ENCODE results near the gene SCGB1C2.
"Not testable (repeated sequence)": the region's sequence is repeated elsewhere in the genome, so short reads cannot be mapped to it uniquely, and the experiment has no call there.

The SCGB1C2 gene

DNA sequence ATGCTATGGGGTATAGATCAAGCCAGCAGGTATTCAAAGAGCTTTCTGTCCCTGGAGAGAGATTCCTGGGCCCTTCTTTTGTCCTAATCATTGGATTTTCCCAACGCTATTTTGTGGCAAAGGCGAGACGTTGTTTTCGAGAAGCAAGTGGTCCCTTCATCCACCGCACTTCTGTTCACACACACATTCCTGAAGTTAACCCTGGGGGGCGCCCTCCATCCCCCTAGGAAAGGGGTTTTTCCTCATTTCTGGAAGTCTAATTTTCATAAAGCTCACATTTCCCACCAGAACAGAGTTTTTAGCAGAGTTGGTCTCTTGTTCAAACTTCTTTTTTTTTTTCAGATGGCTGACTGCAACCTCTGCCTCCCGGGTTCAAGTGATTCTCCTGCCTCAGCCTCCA is 11.9 kb downstream of the SCGB1C2 start:
- no peak for DNase-seq

DNA sequence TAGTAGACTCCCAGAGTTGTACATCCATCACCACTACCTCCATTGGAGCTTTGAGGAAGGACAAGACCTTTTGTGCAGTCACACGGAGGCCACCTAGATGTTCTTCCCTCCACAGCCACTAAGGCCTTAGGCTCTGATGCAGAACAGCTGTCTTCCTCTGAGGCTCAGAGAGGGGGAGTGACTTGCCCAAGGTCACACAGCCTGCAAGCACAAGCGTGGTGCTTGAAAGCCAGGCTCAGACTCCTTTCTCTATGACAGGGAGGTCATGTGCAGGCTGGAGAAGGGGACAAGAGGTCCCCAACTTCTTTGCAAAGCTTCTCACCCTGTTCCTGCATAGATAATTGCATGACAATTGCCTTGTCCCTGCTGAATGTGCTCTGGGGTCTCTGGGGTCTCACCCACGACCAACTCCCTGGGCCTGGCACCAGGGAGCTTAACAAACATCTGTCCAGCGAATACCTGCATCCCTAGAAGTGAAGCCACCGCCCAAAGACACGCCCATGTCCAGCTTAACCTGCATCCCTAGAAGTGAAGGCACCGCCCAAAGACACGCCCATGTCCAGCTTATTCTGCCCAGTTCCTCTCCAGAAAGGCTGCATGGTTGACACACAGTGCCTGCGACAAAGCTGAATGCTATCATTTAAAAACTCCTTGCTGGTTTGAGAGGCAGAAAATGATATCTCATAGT is 12.7 kb downstream of the SCGB1C2 start:
- no peak for DNase-seq

DNA sequence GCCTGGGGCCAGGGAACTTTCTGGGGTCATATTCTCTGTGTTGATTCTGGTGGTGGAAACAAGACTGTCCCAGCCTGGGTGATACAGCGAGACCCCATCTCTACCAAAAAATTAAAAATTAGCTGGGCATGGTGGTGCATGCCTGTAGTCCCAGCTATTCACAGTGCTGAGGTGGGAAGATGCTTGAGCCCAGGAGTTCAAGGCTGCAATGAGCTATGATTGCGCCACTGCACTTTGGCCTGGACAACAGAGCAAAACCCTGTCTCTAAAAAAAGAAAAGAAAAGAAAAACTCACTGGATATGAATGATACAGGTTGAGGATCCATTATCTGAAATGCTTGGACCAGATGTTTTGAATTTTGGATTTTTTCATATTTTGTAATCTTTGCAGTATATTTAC is 13.6 kb downstream of the SCGB1C2 start:
- no peak for DNase-seq

DNA sequence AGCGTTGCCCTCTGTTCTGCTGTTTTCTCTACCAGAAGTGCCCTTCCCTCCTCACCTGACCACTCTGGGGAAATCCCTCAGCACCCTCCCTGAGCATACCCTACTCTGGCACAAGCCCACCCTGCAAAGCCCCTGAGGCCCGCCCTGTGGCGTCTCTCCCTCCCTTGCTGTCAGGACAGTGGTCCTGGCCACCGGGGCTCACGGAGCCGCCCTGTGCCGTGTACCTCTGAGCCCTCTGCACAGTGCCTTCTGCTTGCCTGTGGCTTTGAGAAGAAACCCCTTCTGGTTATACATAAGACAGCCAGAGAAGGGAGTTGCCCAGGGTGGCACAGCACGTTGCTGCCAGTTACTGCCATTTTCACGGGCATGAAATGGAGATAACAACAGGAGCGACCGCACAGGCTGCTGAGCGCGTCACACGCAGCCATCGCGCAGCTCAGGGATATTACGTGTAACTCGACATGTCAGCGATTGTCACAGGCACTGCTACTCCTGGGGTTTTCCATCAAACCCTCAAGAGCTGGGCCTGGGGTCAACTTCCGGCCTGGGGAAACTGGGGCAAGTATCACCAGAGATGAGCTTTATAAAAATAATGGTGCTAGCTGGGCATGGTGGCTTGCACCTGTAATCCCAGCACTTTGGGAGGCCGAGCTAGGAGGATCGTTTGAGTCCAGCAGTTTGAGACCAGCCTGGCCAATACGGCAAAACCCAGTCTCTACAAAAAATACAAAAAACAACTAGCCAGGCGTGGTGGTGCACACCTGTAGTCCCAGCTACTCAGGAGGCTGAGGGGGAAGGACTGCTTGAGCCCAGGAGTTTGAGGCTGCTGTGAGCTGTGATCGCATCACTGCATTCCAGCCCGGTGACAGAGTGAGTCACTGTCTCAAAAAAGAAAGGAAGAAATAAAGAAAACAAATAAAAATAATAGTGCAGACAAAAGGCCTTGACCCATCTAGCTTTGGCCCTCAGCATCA is 14.8 kb downstream of the SCGB1C2 start:
- no peak for DNase-seq

DNA sequence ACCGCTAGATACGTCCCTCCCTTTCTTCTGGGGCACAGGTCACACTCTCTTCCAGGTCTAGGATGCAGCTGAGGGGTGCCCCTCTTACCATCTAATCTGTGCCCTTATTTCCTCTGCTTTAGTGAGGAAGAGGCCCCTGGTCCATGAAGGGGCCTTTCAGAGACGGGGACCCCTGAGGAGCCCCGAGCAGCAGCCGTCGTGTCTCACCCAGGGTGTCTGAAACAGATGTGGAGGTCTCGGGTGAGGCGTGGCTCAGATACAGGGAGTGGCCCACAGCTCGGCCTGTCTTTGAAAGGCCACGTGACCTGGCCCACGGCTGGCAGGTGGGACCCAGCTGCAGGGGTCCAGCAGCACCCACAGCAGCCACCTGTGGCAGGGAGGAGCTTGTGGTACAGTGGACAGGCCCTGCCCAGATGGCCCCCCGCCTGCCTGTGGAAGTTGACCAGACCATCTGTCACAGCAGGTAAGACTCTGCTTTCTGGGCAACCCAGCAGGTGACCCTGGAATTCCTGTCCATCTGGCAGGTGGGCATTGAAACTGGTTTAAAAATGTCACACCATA is 15.6 kb downstream of the SCGB1C2 start:
- DNase-seq = no peak

DNA sequence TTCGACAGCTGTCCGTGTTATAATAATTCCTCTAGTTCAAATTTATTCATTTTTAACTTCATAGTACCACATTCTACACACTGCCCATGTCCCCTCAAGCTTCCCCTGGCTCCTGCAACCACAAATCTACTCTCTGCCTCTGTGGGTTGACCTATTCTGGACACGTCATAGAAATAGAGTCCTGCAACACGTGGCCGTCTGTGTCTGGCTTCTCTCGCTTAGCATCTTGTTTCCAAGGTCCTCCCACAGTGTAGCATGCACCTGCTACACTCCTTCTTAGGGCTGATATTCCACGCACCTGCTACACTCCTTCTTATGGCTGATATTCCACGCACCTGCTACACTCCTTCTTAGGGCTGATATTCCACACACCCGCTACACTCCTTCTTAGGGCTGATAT is 16.5 kb downstream of the SCGB1C2 start:
- DNase-seq = no peak

DNA sequence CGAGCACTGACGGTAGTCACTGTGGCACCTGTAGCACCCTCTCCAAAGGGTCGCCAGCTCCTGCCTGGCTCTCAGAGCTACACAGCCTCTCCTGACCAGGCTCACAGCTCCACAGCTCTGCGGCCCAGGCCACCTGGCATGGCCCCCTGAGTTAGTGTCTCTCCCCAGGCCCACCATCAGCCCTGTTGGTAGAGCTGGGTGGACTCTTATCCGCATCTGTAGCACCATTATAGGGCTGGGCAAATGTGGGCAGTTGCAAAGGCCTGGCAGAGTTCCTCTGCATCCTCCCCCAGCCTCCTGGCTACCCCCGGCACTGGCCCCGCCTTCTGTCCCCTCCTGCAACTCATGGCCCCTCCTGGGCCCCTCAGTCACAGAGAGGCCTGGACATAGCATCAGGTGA is 18.2 kb downstream of the SCGB1C2 start:
- no peak for DNase-seq

DNA sequence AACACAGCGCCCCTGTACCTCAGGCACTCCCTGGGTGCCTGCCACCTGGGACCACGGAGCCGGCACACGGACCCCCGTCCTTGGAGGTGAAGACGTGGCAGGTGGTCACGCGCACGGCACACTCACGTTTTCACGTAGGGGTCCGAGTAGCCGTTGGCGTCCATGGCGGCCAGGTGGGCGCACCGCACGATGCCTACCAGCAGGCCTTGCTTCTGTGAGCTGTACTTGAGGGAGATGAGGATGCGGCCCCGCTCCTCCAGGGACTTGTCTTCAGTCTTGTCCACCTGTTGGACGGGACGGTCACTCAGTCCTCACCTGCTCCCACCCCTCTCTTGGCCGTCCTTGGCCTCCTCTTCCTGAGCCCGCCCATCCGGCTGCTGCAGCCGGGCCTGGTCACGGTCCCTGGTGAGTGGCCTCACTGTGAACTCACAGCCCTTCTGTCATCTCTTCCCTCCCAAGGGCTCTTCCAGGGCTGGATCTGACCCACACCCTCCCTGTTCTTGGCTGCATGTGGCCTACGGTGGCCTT is 18.8 kb downstream of the SCGB1C2 start:
- DNase-seq = no peak

DNA sequence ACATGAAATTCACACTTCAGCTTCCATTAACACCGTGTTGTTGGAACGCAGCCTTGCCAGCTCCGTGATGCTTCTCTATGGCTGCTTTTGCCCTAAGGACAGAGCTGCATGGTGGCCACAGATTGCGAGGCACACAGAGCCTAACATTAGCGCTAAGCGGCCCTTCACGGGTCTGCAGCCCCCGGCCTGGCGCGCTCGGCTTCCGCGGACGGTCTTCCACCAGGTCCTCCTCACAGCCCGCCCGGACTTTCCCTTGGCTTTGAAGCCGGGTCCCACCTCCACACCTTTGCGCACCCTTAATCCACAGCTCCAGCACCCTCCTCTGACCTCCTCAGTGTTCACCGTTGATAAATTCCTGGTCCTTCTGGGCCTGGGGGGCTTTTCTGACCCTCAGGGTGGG is 19.6 kb downstream of the SCGB1C2 start:
- DNase-seq = no peak

DNA sequence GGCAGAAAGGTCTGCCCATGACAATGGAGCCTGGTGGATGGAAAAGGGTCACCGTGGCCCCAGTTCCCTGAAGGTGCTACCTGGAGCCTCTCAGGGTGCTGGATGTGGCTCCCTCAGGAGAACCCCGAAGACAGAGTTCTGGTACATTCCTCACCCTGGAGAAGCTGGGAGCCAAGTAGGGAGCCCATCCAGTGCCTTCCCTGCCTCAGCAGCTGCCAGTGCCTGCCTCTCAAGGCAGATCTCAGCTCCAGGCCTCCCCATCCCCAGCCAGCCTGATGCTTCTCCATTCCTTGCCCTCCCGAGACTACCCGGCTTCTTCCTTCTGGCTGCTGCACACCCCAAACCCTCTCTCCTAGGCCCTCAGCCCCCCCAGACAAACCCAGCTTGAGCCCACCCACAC is 20.5 kb downstream of the SCGB1C2 start:
- no peak for DNase-seq

DNA sequence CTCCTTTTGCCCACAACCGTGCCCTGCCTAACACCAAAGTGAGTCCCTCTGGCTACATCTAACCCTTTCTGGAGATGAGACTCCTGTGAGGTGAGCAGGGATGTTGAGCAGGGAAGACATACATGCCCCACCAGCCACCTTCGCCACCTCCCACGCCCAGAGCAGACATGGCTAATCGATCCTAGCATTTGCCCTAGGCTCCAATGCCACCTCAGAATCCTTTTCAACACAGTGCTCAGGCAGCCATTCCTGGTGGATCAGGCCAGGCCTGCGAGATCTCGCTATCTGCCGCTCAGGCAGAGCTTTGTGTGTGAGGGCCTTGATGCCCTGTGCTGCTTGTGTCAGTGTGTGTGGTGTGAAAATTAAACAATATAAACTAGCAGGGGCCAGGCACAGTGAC is 21.0 kb downstream of the SCGB1C2 start:
- no peak for DNase-seq

DNA sequence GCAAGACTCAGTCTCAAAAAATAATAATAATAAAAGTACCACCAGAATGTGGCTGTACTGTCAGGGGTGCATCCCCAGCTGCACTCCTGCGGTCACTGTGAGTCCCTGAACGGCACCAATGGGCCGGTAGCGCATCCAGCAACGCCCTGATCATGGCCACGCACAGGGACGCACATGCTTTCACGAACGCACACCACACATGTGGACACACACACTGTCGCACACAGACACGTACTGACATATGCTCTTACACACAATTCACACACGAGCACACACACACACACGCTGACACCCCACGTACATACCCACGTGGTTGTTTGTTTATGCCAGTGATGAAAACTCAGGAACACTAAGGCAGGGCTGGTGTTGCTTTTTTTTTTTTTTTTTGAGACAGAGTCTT is 22.2 kb downstream of the SCGB1C2 start:
- no peak for DNase-seq

DNA sequence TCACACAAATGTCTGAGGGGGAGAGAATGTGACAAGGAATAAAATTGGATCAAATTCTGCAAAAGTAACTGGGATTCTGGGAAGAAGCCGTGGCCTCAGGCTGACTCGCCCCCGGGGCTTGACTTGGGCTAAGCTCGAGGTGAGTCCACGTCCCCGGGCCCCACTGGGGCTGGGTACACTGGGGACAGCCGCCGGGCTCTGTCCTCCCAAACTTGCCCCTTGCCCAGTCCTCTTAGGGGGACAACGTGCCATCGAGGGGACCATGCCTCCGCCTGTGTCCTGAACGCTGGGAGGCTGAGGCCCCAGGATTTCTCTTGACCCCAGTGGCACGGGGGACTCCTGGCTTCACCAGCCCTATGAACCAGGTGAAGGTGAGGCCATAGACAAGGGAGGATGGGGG is 23.0 kb downstream of the SCGB1C2 start:
- DNase-seq = no peak

DNA sequence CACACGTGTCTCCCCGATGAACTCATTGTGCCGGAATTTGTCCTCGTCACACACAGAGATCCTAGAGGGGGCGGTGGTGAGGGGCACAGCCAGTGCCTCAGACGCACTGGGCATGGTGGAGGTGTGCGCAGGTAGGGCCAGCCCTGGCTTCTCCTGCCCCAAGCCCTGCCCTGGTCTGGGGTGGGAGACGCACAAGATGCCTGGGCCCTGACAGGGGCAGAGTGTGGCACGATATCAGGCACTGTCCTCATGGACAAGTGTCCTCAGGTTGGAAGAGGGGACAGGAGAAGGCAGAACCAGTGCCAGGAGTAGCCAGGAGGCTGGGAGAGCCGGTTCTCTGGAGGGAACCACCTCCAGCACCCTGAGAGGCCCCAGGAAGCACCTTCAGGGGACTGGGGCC is 24.1 kb downstream of the SCGB1C2 start:
- DNase-seq = no peak

DNA sequence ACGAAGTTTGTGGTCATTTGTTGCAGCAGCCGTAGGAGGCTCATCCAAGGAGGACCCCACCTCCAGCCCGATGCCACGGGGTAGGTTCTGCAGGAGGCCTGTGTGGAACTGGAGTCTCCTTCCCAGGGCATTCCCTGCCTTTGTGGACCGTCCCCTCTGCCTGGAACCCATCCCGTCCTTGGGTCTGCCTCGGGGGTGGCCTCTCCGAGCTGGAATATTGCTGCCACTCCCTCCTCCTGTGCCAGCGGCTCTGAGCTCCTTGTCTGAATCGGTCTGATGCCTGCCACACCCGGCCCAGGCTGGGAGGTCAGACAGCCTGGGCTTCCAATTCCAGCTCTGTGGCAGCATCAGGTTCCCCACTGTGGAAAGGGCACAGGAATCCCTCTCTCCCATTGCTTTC is 25.3 kb downstream of the SCGB1C2 start:
- DNase-seq = no peak

DNA sequence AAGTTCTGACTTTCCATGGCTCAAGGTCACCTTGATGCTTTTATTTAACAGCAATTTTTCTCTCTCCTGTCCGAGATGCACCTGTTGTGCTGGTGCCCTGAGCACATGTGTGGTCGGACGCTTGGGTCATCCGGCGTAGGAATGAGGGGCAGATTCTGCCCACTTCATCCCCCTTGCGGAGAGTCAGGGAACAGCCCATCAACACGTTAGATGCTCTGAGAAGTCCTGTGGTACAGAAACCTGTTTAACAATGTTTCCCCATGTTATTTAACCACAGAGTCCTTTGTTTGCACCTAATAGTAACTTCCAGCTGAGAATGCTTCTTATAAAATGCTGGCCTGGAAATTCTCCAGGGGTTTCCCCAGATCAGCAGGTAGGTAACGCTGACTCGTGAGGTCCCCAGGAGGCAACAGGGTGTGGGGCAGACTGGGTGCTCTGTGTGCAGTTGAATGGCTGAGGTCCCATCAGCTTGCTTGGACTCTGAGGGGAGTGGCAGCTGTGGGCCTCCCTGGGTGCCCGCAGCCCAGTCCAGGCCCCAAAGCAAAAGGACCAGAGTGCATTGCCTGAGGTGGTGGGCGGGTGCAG is 26.2 kb downstream of the SCGB1C2 start:
- no peak for DNase-seq

DNA sequence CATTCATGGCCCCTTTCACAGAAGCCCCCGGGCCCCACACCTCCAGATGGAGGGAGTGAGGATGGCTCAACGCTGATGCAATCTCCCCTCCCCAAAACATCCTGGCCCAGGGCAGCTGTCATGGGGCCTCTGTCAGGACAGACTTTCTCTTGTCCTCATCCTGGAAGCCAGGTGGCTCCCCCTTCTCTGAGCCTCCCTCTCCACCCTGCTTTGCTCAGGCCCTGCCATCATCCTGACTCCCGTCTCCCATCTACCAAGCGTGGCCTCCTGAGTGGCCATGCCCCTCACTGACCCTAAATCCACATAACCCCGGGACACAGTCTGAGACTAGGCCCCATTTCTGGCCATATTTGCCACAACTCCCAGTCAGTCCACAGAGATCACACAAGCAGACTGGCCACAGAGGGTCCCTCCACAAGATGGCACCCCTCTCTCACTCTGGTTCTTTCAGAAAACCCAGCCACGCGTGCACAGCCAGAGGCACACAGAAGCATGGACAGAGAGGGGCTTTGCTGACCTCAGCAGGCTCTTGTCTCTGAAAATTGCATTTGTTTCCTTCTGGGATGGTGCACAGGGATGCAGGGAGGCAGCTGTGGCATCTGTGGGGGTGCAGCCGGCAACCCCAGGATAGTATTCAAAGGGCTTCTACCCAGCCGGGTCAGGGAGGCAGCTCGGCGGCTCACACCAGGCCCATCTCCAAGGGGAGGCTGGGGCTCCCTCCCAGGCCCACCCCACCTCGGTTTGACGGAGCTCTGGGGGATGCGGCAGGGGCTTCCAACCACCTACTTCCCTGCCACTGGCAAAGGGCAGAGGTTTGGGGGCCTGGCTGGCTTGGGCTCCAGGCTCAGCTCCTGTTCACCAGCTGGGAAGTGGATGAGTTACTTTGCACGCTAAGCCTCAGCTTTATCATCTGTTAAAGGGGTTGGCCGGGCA is 27.2 kb downstream of the SCGB1C2 start:
- peak; percentile 33 for DNase-seq

DNA sequence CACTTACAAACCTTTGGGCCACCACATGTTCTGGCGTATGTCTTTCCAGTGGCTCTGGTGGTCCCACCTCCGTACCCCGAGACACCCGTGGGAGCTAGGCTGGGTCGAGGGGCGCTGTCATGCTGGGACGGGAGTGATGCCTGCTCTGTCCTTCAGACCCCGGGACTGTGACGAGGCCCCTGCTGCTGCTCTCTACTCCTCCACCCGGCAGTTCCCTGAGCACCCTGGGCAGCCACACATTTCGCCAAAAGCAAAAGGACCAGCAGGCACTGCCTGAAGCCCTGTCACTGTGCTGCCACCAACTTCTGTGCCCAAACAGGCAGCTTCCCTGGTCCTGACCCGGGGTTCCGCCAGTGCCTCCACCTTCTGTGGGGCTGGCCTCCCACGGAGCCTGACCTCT is 28.6 kb downstream of the SCGB1C2 start:
- DNase-seq = no peak

DNA sequence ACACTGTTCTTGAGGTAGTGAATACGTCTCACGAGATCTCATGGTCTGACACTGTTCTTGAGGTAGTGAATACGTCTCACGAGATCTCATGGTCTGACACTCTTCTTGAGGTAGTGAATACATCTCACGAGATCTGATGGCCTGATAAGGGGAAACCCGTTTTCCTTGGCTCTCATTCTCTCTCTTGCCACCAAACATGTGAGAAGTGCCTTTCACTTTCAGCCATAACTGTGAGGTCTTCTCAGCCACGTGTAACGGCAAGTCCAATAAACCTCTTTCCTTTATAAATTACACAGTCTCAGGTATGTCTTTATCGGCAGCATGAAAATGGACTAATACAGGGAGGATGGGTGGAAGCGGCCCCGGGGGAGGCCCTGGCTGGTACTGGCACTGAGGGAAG is 31.2 kb downstream of the SCGB1C2 start:
- not testable (repeated sequence) for DNase-seq

DNA sequence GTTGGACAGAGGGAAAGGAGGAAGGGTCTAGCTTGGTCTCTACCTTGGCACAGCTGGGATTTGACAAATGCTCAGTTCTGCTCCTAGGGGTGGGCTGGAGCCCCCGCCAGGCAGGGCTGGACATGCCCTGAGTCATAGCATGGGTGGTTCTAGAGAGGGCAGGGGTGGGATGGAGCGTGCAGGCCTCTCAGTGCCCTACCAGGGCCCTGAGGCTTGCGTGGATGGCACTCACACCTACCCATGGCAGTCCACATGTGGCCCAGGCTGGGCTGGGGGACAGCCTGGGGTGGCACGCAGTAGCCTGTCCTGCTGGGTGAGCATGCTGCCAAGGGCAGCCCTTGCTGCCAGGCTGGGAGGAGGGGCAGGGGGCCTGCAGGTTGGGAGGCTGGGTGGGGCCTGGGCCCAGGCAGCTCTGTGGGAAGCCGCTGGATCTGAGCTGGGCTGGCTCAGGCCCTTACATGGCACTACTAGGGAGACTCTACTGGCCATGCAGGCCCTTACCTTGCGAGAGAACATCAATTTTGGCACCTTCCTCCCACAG is 32.8 kb downstream of the SCGB1C2 start:
- DNase-seq = no peak

DNA sequence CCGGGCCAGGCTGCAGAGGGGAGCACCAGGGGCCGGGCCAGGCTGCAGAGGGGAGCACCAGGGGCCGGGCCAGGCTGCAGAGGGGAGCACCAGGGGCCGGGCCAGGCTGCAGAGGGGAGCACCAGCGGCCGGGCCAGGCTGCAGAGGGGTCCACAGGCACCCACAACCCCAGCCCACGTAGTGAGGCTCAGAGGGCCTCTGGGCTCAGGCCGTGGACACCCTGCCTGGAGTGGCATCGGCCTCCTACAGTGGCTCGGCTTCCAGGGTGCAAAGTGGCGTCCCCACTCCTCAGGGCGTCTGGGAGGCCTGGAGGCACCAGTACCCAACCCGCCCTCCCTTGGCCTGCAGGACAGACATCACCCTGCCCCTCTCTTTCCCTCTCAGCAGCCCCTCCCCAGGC is 34.5 kb downstream of the SCGB1C2 start:
- no peak for DNase-seq

DNA sequence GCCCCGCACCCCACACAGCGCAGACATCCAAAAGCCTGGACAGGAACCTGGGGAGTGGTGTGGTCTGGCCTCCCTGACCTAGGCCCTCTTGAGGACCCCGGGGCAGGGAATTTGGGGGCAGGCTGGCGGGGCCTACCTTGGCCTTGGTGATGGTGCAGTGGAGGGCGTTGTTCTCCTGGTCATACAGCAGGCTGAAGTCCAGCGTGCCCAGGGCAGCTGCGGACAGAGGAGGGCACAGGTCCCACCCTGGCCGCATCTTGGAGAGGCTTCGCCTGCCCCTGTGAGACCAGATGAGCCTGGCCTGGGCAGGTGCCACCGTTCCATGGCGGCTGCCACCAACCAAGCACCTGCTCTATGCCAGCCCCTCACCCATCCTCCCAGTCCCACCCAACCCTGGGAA is 35.0 kb downstream of the SCGB1C2 start:
- no peak for DNase-seq
